H1 (cell line): ENCODE data around the gene DPP8. TPM values are rescaled to one million over a fixed set of nuclear protein-coding genes. Genes with fewer than 3 reads are reported as not detected.

Experiments
- CTCF ChIA-PET: fragments of 300-600 bp; sonication (Branson Sonifier 250); formaldehyde crosslinking; loops from one replicate; lab custom pipeline; 2021; ENCODE audit not compliant: partially characterized antibody; lab: Charles Lee
- POLR2A ChIA-PET: fragments of 300-600 bp; sonication (Branson Sonifier 250); formaldehyde crosslinking; loops from one replicate; lab custom pipeline; 2021; ENCODE audit warnings: inconsistent platforms; ENCODE audit not compliant: partially characterized antibody; lab: Charles Lee
- DNase-seq, 2 experiments: peaks; one replicate each; pipeline versions ENCODE4 v3.0.0 to v3.0.0-alpha.2; 2010 to 2022; ENCODE audit warnings: low spot score in 2 of 2, low read depth in 1 of 2, mixed read lengths in 1 of 2
- FAIRE-seq: peaks from 2 replicates; lab custom pipeline; 2011; peaks lifted over from hg19 to GRCh38; lab: Jason Lieb, UNC
- H2AFZ ChIP-seq: 2 replicates; pipeline ENCODE4 v1.8.1; 2012; ENCODE audit warnings: low read length, inconsistent platforms
- H2AK5ac ChIP-seq: 2 replicates; pipeline ENCODE4 v1.6.1; 2013; ENCODE audit warnings: low read depth, low read length
- H2BK120ac ChIP-seq: replicated peaks from 2 replicates; pipeline ENCODE3; 2013; ENCODE audit warnings: low read depth, low read length, inconsistent platforms
- H2BK12ac ChIP-seq: 2 replicates; pipeline ENCODE4 v1.6.1; 2013; ENCODE audit warnings: low read depth, low read length
- H2BK15ac ChIP-seq: 2 replicates; pipeline ENCODE4 v1.6.1; 2013; ENCODE audit warnings: low read length
- H2BK20ac ChIP-seq: 2 replicates; pipeline ENCODE4 v1.6.1; 2013; ENCODE audit warnings: low read length
- H2BK5ac ChIP-seq: 2 replicates; pipeline ENCODE4 v1.6.1; 2013; ENCODE audit warnings: low read depth, low read length
- H3K14ac ChIP-seq: 2 replicates; pipeline ENCODE4 v1.6.1; 2013; ENCODE audit warnings: inconsistent platforms; ENCODE audit not compliant: insufficient read length
- H3K18ac ChIP-seq: 2 replicates; pipeline ENCODE4 v1.6.1; 2013; ENCODE audit warnings: low read length; ENCODE audit errors: extremely low read depth
- H3K23ac ChIP-seq: 2 replicates; pipeline ENCODE4 v1.6.1; 2013; ENCODE audit warnings: inconsistent platforms; ENCODE audit not compliant: insufficient read length
- H3K23me2 ChIP-seq: 2 replicates; pipeline ENCODE4 v1.6.1; 2013; ENCODE audit warnings: low read depth, low read length
- H3K27ac ChIP-seq: 2 replicates; pipeline ENCODE4 v1.6.1; 2011; ENCODE audit warnings: low read depth, low read length, inconsistent platforms
- H3K27me3 ChIP-seq, 4 experiments: replicated peaks in 1 of 4; 1 replicate in 1 of 4; 2 replicates in 3 of 4; pipeline versions ENCODE4 v1.6.1 to v1.8.1; 2011 to 2013; ENCODE audit warnings: low read length in 3 of 4, mild to moderate bottlenecking in 3 of 4, inconsistent platforms in 2 of 4, mixed read lengths in 2 of 4, moderate library complexity in 1 of 4; ENCODE audit not compliant: control insufficient read depth in 3 of 4, insufficient read depth in 3 of 4; ENCODE audit errors: extremely low read depth in 1 of 4
- H3K36me3 ChIP-seq, 4 experiments: 2 replicates each; pipeline versions ENCODE4 v1.6.1 to v1.8.1; 2011 to 2013; ENCODE audit warnings: mild to moderate bottlenecking in 4 of 4, low read length in 3 of 4, moderate library complexity in 2 of 4, control low read depth in 1 of 4, inconsistent platforms in 1 of 4; ENCODE audit not compliant: insufficient read depth in 4 of 4, control insufficient read depth in 2 of 4
- H3K4ac ChIP-seq: replicated peaks from 2 replicates; pipeline ENCODE3; 2013; ENCODE audit warnings: low read length, low read depth, mixed read lengths, inconsistent platforms; ENCODE audit not compliant: insufficient read length
- H3K4me1 ChIP-seq, 4 experiments: replicated peaks in 1 of 4; 1 replicate in 1 of 4; 2 replicates in 3 of 4; pipeline versions ENCODE4 v1.6.1 to v1.8.1; 2011 to 2013; ENCODE audit warnings: low read length in 3 of 4, inconsistent platforms in 2 of 4, mixed read lengths in 1 of 4; ENCODE audit not compliant: insufficient read depth in 4 of 4, control insufficient read depth in 3 of 4
- H3K4me2 ChIP-seq, 2 experiments: 2 replicates each; pipeline versions ENCODE4 v1.6.1 to v1.8.1; 2011 to 2013; ENCODE audit warnings: low read depth in 2 of 2, low read length in 2 of 2, control low read depth in 1 of 2, inconsistent platforms in 1 of 2, mild to moderate bottlenecking in 1 of 2; ENCODE audit not compliant: insufficient read depth in 1 of 2
- H3K4me3 ChIP-seq, 4 experiments: fragments of 200-600, 300-600 bp in 1 of 4; sonication (generic), shearing (Covaris generic), sonication (Bioruptor Twin) in 1 of 4; 2 replicates each; pipeline versions ENCODE4 v1.5.1 to v1.8.1; 2011 to 2016; ENCODE audit warnings: low read length in 4 of 4, low read depth in 3 of 4, control low read depth in 2 of 4, inconsistent platforms in 2 of 4, mild to moderate bottlenecking in 2 of 4, mixed read lengths in 1 of 4, moderate library complexity in 1 of 4; ENCODE audit not compliant: insufficient read depth in 2 of 4; ENCODE audit errors: extremely low read depth in 1 of 4
- H3K56ac ChIP-seq: replicated peaks from 2 replicates; pipeline ENCODE3; 2013; ENCODE audit warnings: low read depth, mild to moderate bottlenecking, mixed read lengths, low read length, inconsistent platforms; ENCODE audit not compliant: insufficient read length
- H3K79me1 ChIP-seq: 2 replicates; pipeline ENCODE4 v1.6.1; 2013; ENCODE audit warnings: low read depth, low read length, control low read depth
- H3K79me2 ChIP-seq, 2 experiments: 2 replicates each; pipeline versions ENCODE4 v1.6.1 to v1.8.1; 2012 to 2013; ENCODE audit warnings: low read length in 2 of 2, mild to moderate bottlenecking in 2 of 2, inconsistent platforms in 1 of 2; ENCODE audit not compliant: insufficient read depth in 2 of 2, control insufficient read depth in 1 of 2
- H3K9ac ChIP-seq, 4 experiments: replicated peaks in 1 of 4; 1 replicate in 1 of 4; 2 replicates in 3 of 4; pipeline versions ENCODE4 v1.6.1 to v1.8.1; 2011 to 2013; ENCODE audit warnings: low read depth in 3 of 4, low read length in 3 of 4, control low read depth in 2 of 4, mild to moderate bottlenecking in 2 of 4, moderate library complexity in 2 of 4, inconsistent platforms in 1 of 4; ENCODE audit errors: extremely low read depth in 1 of 4
- H3K9me3 ChIP-seq, 2 experiments: 2 replicates each; pipeline versions ENCODE4 v1.6.1 to v1.8.1; 2012 to 2013; ENCODE audit warnings: mild to moderate bottlenecking in 2 of 2, moderate library complexity in 2 of 2, control low read depth in 1 of 2, inconsistent platforms in 1 of 2, low read depth in 1 of 2, low read length in 1 of 2, mixed read lengths in 1 of 2; ENCODE audit not compliant: insufficient read depth in 2 of 2
- H4K20me1 ChIP-seq, 2 experiments: replicated peaks in 1 of 2; 2 replicates each; pipeline versions ENCODE3 to v1.8.1; 2011 to 2013; ENCODE audit warnings: inconsistent platforms in 2 of 2, low read length in 2 of 2, mild to moderate bottlenecking in 1 of 2; ENCODE audit not compliant: insufficient read depth in 2 of 2, control insufficient read depth in 1 of 2
- H4K5ac ChIP-seq: 2 replicates; pipeline ENCODE4 v1.6.1; 2013; ENCODE audit warnings: low read length, low read depth, mixed read lengths, inconsistent platforms; ENCODE audit not compliant: insufficient read length
- H4K8ac ChIP-seq: 2 replicates; pipeline ENCODE4 v1.8.0; 2013; ENCODE audit warnings: mild to moderate bottlenecking, moderate library complexity, low read length, inconsistent platforms; ENCODE audit not compliant: insufficient read depth; ENCODE audit errors: extremely low read depth
- H4K91ac ChIP-seq: replicated peaks from 2 replicates; pipeline ENCODE3; 2013; ENCODE audit warnings: low read length, mixed read lengths, inconsistent platforms; ENCODE audit not compliant: insufficient read length
- CBX5 ChIP-seq: fragments of 300-800, 300-1000 bp; sonication (generic); IDR thresholded peaks from 2 replicates; pipeline ENCODE4 v1.7.1; 2016; ENCODE audit warnings: antibody characterized with exemption, low read length, low read depth
- CBX8 ChIP-seq: fragments of 300-800, 300-1000 bp; sonication (generic); IDR thresholded peaks from 2 replicates; pipeline ENCODE4 v1.7.1; 2016; ENCODE audit warnings: low read depth, low read length, borderline replicate concordance
- JUND ChIP-seq: IDR thresholded peaks from 2 replicates; pipeline ENCODE4 v1.6.1; 2011; ENCODE audit warnings: mild to moderate bottlenecking, improper control_type of control experiment, low read length
- KDM5A ChIP-seq: fragments of 200-600 bp; IDR thresholded peaks from 2 replicates; pipeline ENCODE4 v1.7.1; 2012; ENCODE audit warnings: mild to moderate bottlenecking, low read length, inconsistent platforms, mixed read lengths
- POU5F1 ChIP-seq: IDR thresholded peaks from 2 replicates; pipeline ENCODE4 v1.6.1; 2011; ENCODE audit warnings: low read depth, mild to moderate bottlenecking, low read length, moderate library complexity
- RAD21 ChIP-seq, 2 experiments: IDR thresholded peaks in 1 of 2; conservative IDR thresholded peaks in 1 of 2; 2 replicates each; pipeline ENCODE4 v1.6.1; 2011; ENCODE audit warnings: low read depth in 2 of 2, low read length in 2 of 2, improper control_type of control experiment in 1 of 2, inconsistent platforms in 1 of 2, mild to moderate bottlenecking in 1 of 2, moderate library complexity in 1 of 2
- RFX5 ChIP-seq: IDR thresholded peaks from 2 replicates; pipeline ENCODE4 v1.6.1; 2011; ENCODE audit warnings: low read depth, low read length, improper control_type of control experiment, borderline replicate concordance
- RNF2 ChIP-seq: fragments of 200-900, 300-1000 bp; sonication (generic); IDR thresholded peaks from 2 replicates; pipeline ENCODE4 v1.7.1; 2016; ENCODE audit warnings: borderline replicate concordance, low read depth, mild to moderate bottlenecking, antibody characterized with exemption, low read length; ENCODE audit not compliant: poor library complexity, severe bottlenecking; ENCODE audit errors: missing control alignments
- SP1 ChIP-seq: IDR thresholded peaks from 2 replicates; pipeline ENCODE4 v1.6.1; 2011; ENCODE audit warnings: low read depth, low read length
- SUZ12 ChIP-seq: fragments of 200-600 bp; sonication (generic); IDR thresholded peaks from 2 replicates; pipeline ENCODE4 v1.6.1; 2012; ENCODE audit warnings: mild to moderate bottlenecking, inconsistent platforms, low read length, moderate library complexity, mixed read lengths
- TBP ChIP-seq: IDR thresholded peaks from 2 replicates; pipeline ENCODE4 v1.6.1; 2011; ENCODE audit warnings: low read depth, low read length, improper control_type of control experiment
- WGBS, 2 experiments: shearing (Covaris generic) in 1 of 2; methylation state at CpG; one replicate each; pipeline versions ENCODE4 v1.1.6 to v1.1.7; 2013 to 2015; ENCODE audit warnings: low lambda C conversion rate in 2 of 2, mixed read lengths in 2 of 2, inconsistent platforms in 1 of 2, low coverage in 1 of 2, missing lambda C conversion rate in 1 of 2; ENCODE audit not compliant: insufficient replicate concordance in 2 of 2, insufficient coverage in 1 of 2, insufficient read length in 1 of 2; ENCODE audit errors: extremely low coverage in 1 of 2, missing lambda C conversion rate in 1 of 2; 5-methylcytosine and 5-hydroxymethylcytosine counted together
- polyA plus RNA-seq, 7 experiments: library from polyadenylated mRNA; depleted of rRNA in 3 of 7; stranded (reverse) in 5 of 7; unstranded in 2 of 7; fragments of >200 nt in 5 of 7; fragments of 200-250 nt in 2 of 7; gene quantifications; 1 replicate in 5 of 7; 2 replicates in 1 of 7; 4 replicates in 1 of 7; pipeline versions ENCODE4 v1.2.1 to v1.2.3, GENCODE V29; 2011 to 2013; ENCODE audit warnings: missing spikeins in 2 of 7, mixed read lengths in 2 of 7
- total RNA-seq: library from RNA; stranded (reverse); fragmentation: NEBNext Ultra II Directional; extraction: Animal tissue kit (Norgen Biotek cat#: 25700); gene quantifications from 2 replicates; pipeline ENCODE4 v1.2.1, GENCODE V29; 2021
- TF ChIP-seq, protein P1 (sequence below): IDR thresholded peaks from 2 replicates; pipeline ENCODE4 v1.6.1; 2012; ENCODE audit warnings: inconsistent platforms

DPP8 gene
- total and polyA plus RNA-seq, 2 of the 8 experiments (the other 6 are each of a cell fraction or from before 2014, with no cell fraction given): 9.9 to 26.0 TPM

GRCh38 chr15:65408324-65409035, 109.0 kb downstream of the DPP8 start:
- Histone ChIP-seq H3K18ac (no peak overlapping the region), H4K8ac (no peak overlapping the region), H3K9ac (no peak overlapping the region), H3K4me3 (no peak overlapping the region), H3K56ac (no peak overlapping the region), H4K5ac (no peak overlapping the region), H3K4me1 (peaks cover 7 to 22% (median 17%) of the 10 kb centered on the region in 4 experiments), H3K23me2 (no peaks in the 10 kb centered on the region; the same call in 1 of the 2 replicates), H3K4me2 (no peak overlapping the region), H2BK20ac (no peak overlapping the region), H3K27me3 (no peaks in the 10 kb centered on the region), H3K79me1 (peaks cover 2% of the 10 kb centered on the region; the same call in 1 of the 2 replicates), H3K23ac (no peak overlapping the region), H3K14ac (no peak overlapping the region), H3K36me3 (no peaks in the 10 kb centered on the region), H3K9me3 (no peaks in the 10 kb centered on the region), H4K20me1 (no peaks in the 10 kb centered on the region), H2BK12ac (no peak overlapping the region), H3K79me2 (peaks cover 0 to 5% of the 10 kb centered on the region in 2 experiments; a peak in 2 of 4 replicates), H2BK120ac (no peak overlapping the region), H2AK5ac (no peak overlapping the region), H2BK15ac (no peak overlapping the region), H2BK5ac (no peak overlapping the region), H4K91ac (no peak overlapping the region), H3K27ac (no peak overlapping the region), H3K4ac (no peak overlapping the region), H2AFZ (no peak overlapping the region)
- ChIA-PET CTCF (interaction anchor here (1.4 to 14.6 kb wide), 3 partner anchors 9 to 14 kb away, joined by 3 to 180 read pairs (median 5); no protein-coding TSS in a partner anchor), POLR2A (interaction anchor here (0.7 to 15.2 kb wide), 3 partner anchors 9 to 104 kb away, joined by 3 to 229 read pairs (median 6); partner anchors contain the start of genes IGDCC4 and RNU5B-1)
- WGBS, 2 experiments: 89% methylated on average over 6 of the region's 7 CpGs; no CpG with 5 or more reads in 1 of the 2 experiments
- FAIRE-seq: no peak
- no peak for DNase-seq
- TF ChIP-seq CBX8: no peak
- no peak for TF ChIP-seq CBX5
- no peak for TF ChIP-seq JUND
- TF ChIP-seq SUZ12: no peak
- TF ChIP-seq RFX5: no peak
- TF ChIP-seq RNF2: no peak
- TF ChIP-seq TBP: no peak
- no peak for TF ChIP-seq SP1
- TF ChIP-seq POU5F1: no peak
- TF ChIP-seq KDM5A: no peak
- TF ChIP-seq, protein P1, sequence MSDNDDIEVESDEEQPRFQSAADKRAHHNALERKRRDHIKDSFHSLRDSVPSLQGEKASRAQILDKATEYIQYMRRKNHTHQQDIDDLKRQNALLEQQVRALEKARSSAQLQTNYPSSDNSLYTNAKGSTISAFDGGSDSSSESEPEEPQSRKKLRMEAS: no peak
- TF ChIP-seq RAD21 (IDR thresholded peaks at IDR 0.05 in 1 of 2, conservative IDR thresholded peaks at IDR 0.05 in 1 of 2; ENCODE audit: low read depth in 2 of 2, low read length in 2 of 2): no peak
